NCI-H1694 (cell line): ENCODE data around the gene ADD2.
"Not testable (repeated sequence)": the region's sequence is repeated elsewhere in the genome, so short reads cannot be mapped to it uniquely, and the experiment has no call there.

Source experiments
- DNase-seq: peaks from one replicate; lab custom pipeline; 2025; lab: John Stamatoyannopoulos, UW

ADD2 gene

GRCh38 chr2:70767699-70768589 is at the start of gene ADD2:
ADD2 (minus strand) TSS chr2:70768200; CDS start chr2:70706408, 61,792 bp downstream.
- DNase-seq, result peak; percentile 60

GRCh38 chr2:70817284-70817954 is 49.4 kb upstream of the ADD2 start:
- no peak for DNase-seq

GRCh38 chr2:70816726-70817125 is 48.7 kb upstream of the ADD2 start:
- DNase-seq, result no peak

- DNase-seq, result no peak
Observed at GRCh38 chr2:70808983-70809958, 41.3 kb upstream of the ADD2 start.

GRCh38 chr2:70807828-70808118 is 39.8 kb upstream of the ADD2 start:
- DNase-seq, result no peak

GRCh38 chr2:70807102-70807827 is 39.3 kb upstream of the ADD2 start:
- no peak for DNase-seq

- no peak for DNase-seq
Observed at GRCh38 chr2:70806620-70807019, 38.6 kb upstream of the ADD2 start.

- no peak for DNase-seq
Observed at GRCh38 chr2:70806013-70806412, 38.0 kb upstream of the ADD2 start.

GRCh38 chr2:70801607-70802263 is 33.7 kb upstream of the ADD2 start:
- DNase-seq, result no peak

GRCh38 chr2:70799706-70800105 is 31.7 kb upstream of the ADD2 start:
- no peak for DNase-seq

GRCh38 chr2:70797996-70798395 is 30.0 kb upstream of the ADD2 start:
- DNase-seq, result not testable (repeated sequence)

- no peak for DNase-seq
Observed at GRCh38 chr2:70797506-70797905, 29.5 kb upstream of the ADD2 start.

- no peak for DNase-seq
Observed at GRCh38 chr2:70796262-70796661, 28.3 kb upstream of the ADD2 start.

GRCh38 chr2:70795164-70795995 is 27.4 kb upstream of the ADD2 start:
- DNase-seq, result no peak

GRCh38 chr2:70793450-70793849 is 25.4 kb upstream of the ADD2 start:
- DNase-seq, result no peak

- no peak for DNase-seq
Observed at GRCh38 chr2:70790136-70790828, 22.3 kb upstream of the ADD2 start, which contains the start of gene FIGLA. FIGLA (minus strand) TSS chr2:70790643; CDS start chr2:70790638, 5 bp downstream.

- DNase-seq, result peak; percentile 69
Observed at GRCh38 chr2:70789304-70790135, 21.5 kb upstream of the ADD2 start.

GRCh38 chr2:70785137-70785911 is 17.3 kb upstream of the ADD2 start:
- DNase-seq, result peak; percentile 75
